H54 (cell line): ENCODE results near the gene ZCCHC3.
A peak's percentile ranks its signal among the peaks of the same experiment; 100 is the strongest.
"Not testable (repeated sequence)": the region's sequence is repeated elsewhere in the genome, so short reads cannot be mapped to it uniquely, and the experiment has no call there.

Experiments
- DNase-seq: peaks from one replicate; pipeline ENCODE4 v3.0.0; 2011; ENCODE audit warnings: low spot score, mixed read lengths; ENCODE audit not compliant: insufficient read length
- FAIRE-seq: peaks from 3 replicates; lab custom pipeline; 2011; peaks lifted over from hg19 to GRCh38; lab: Jason Lieb, UNC
- POLR2A ChIP-seq: IDR thresholded peaks from 2 replicates; pipeline ENCODE4 v1.6.1; 2011; ENCODE audit warnings: low read depth, mild to moderate bottlenecking, low read length

Gene ZCCHC3

DNA sequence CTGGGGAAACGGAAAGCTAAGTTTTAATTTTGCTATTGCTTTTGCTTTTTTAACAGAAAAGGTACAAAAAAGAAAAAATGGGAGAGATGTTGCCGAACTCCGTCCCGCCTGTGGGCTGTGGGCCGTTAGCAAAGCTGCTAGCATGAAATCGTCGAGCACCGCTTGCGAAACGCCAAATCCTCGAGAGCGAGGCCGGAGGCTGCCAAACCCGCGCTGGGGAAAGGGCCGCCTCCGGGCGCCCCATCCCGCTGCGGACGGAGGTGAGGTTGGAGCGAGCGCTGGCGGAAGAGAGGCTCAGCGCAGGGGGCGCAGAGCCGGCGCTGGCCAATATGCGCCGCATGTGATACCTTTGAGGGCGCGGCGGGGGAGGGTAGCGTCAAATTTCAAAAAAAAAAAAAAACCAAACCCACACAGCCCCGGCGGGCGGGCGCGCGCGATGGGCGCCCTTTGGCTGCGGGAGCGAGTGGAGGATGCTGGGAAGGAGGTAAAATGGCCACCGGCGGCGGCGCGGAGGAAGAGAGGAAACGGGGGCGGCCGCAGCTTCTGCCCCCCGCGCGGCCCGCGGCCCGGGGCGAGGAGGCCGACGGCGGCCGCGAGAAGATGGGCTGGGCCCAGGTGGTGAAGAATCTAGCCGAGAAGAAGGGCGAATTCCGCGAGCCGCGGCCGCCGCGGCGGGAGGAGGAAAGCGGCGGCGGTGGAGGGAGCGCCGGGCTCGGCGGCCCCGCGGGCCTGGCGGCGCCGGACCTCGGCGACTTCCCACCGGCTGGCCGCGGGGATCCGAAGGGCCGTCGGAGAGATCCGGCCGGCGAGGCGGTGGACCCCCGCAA is at the start of gene ZCCHC3:
Gene ZCCHC3, plus strand, starts transcription at position 473 of the 827 bp plus-strand sequence. Its CDS starts 17 bp downstream, at position 490.
- DNase-seq, result peak; percentile 74
- FAIRE-seq, result no peak
- peak; percentile 73 for TF ChIP-seq POLR2A

GRCh38 chr20:251354-251753 is 46.0 kb upstream of the ZCCHC3 start:
- no peak for TF ChIP-seq POLR2A
- DNase-seq (no peak), FAIRE-seq (no peak)

- FAIRE-seq, result no peak
- no peak for TF ChIP-seq POLR2A
- DNase-seq, result no peak
Measured at GRCh38 chr20:252801-253200, 44.6 kb upstream of the ZCCHC3 start.

DNA sequence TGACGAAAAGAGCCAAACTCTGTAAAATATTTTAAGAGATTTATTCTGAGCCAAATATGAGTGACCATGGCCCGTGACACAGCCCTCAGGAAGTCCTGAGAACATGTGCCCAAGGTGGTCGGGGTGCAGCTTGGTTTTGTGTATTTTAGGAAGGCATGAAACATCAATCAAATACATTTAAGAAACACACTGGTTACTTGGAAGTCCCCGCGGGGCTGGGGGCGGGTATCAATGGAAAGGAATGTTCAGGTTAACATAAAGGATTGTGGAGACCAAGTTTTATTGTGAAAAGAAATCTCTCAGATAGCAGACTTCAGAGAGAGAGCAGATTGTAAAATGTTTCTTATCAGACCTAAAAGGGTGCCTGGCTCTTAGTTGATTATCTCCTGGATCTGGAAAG is 43.9 kb upstream of the ZCCHC3 start:
- FAIRE-seq, DNase-seq: not testable (repeated sequence)

DNA sequence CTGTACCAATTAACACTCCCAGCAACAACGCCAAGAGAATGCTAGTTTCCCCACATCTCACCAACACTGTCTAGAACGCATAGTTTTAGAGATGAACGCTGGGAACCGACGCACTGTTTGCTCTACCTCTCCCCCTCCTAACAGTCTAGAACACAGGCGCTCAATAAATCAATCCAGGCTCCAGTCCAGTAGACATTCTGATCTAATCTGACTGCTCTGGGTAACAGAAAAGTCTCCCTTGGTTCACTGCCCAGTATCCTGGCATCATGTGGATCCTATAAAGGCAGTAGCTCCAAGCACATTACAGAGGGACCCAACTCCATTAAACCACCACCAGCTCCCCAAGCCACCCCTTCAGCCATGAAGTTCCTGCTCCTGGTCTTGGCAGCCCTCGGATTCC is 40.0 kb upstream of the ZCCHC3 start, which contains the start of gene DEFB132:
Gene DEFB132, plus strand, starts transcription at position 306 of the 400 bp plus-strand sequence. Its CDS starts 55 bp downstream, at position 361.
- FAIRE-seq (no peak), DNase-seq (no peak)
- TF ChIP-seq POLR2A, result no peak

- TF ChIP-seq POLR2A, result no peak
- no peak for DNase-seq
- no peak for FAIRE-seq
Measured at GRCh38 chr20:258269-258858, 39.0 kb upstream of the ZCCHC3 start.

- DNase-seq (no peak), FAIRE-seq (no peak)
- no peak for TF ChIP-seq POLR2A
Measured at GRCh38 chr20:258963-259362, 38.4 kb upstream of the ZCCHC3 start.

DNA sequence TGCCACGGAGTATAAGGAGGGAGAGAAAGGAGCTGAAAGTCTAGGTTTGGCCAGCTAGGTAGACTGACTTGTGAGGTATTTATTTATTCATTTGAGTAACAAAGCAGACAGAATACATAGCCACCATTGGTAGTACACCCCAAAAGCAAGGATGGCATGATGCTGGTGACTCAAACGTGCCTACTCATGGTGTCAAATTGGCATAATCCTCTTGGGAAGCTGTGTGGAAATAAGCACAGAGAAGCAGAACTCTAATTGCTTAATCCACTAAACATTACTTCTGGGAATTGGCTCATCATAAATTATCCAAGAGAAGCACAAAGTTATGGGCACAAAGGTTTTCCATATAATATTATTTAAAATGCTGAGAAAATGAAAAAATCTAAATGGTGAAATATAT is 37.4 kb upstream of the ZCCHC3 start:
- no peak for TF ChIP-seq POLR2A
- DNase-seq (no peak), FAIRE-seq (no peak)

GRCh38 chr20:263701-264100 is 33.7 kb upstream of the ZCCHC3 start:
- no peak for FAIRE-seq
- DNase-seq, result no peak
- no peak for TF ChIP-seq POLR2A

- DNase-seq (peak; percentile 88), FAIRE-seq (no peak)
- 0 out of 2 replicates have a peak, but pooled peaks have one; percentile 30 for TF ChIP-seq POLR2A
Measured at GRCh38 chr20:266596-267562, 30.5 kb upstream of the ZCCHC3 start.

GRCh38 chr20:270517-270916 is 26.9 kb upstream of the ZCCHC3 start:
- no peak for FAIRE-seq

DNA sequence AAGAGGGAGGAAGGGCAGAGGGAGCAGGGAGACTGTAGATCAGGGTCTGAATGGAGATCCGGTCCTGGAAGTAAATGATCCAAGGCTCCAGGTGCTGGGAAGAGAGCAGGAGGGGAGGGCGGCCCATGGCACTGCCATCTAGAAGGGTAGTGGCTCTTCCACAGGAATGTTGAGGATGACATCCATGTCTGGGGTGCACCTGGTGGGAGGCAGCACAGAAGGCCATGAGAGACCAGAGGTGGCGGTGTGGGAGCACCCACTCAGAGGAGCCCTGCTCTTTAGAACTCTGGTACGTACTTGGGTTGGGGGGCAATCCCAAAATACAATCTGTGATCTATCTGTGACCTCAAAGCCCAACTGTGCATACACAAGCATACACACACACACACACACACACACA is 26.3 kb upstream of the ZCCHC3 start:
- no peak for FAIRE-seq
- no peak for DNase-seq
- TF ChIP-seq POLR2A, result no peak

More at GRCh38 chr20:270517-270916, 26.9 kb upstream of the ZCCHC3 start:
- DNase-seq, result no peak
- TF ChIP-seq POLR2A, result no peak

DNA sequence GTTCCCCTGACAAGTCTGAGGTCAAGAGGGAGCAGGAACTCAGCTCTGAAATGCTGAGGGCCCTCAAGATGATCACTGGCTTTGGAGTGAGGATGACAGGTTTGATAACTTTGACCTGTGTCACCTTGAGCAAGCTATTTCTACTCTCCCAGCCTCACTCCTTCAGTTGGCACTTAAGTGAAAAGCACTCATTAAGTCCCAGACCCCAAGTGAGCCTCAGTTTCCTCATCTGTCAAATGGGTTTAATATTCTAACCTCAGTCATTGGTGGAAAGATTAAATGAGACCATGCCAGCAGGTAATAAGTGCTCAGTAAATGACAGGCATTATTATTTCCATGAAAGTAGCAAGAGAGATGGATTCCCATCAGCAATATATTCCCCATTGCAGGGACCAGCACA is 25.8 kb upstream of the ZCCHC3 start:
- DNase-seq (no peak), FAIRE-seq (no peak)
- TF ChIP-seq POLR2A, result no peak
